Activated CD4-positive, alpha-beta memory T cell treated with anti-CD3 and anti-CD28 coated beads for 36 hours (primary cell): ENCODE data around the gene ARPC2. TPM values are rescaled to one million over a fixed set of nuclear protein-coding genes. Genes with fewer than 3 reads are reported as not detected.

ENCODE experiments used
- CTCF ChIA-PET: fragments of 350-600 bp; sonication (Branson Sonifier 250); formaldehyde crosslinking; loops from one replicate; lab custom pipeline; 2021; ENCODE audit warnings: antibody characterized with exemption, inconsistent platforms; lab: Charles Lee
- POLR2A ChIA-PET: fragments of 350-600 bp; sonication (Branson Sonifier 250); formaldehyde crosslinking; loops from one replicate; lab custom pipeline; 2021; ENCODE audit warnings: antibody characterized with exemption; lab: Charles Lee
- DNase-seq: peaks from one replicate; pipeline ENCODE4 v3.0.0-alpha.2; 2020
- H3K27ac Mint-ChIP-seq: one replicate; pipeline ENCODE4 v1.8.0; 2021; ENCODE audit warnings: mixed read lengths
- H3K27me3 Mint-ChIP-seq: one replicate; pipeline ENCODE4 v1.8.0; 2021; ENCODE audit warnings: mixed read lengths
- H3K36me3 Mint-ChIP-seq: one replicate; pipeline ENCODE4 v1.8.0; 2021; ENCODE audit warnings: mixed read lengths
- H3K4me1 Mint-ChIP-seq: one replicate; pipeline ENCODE4 v1.8.0; 2021; ENCODE audit warnings: low read depth, mixed read lengths
- H3K4me3 Mint-ChIP-seq: one replicate; pipeline ENCODE4 v1.8.0; 2021; ENCODE audit warnings: mild to moderate bottlenecking, mixed read lengths
- H3K9me3 Mint-ChIP-seq: one replicate; pipeline ENCODE4 v1.8.0; 2021; ENCODE audit warnings: mixed read lengths
- intact Hi-C: fragments of 100-400 bp; cut with micrococcal nuclease; formaldehyde crosslinking; loops from one replicate; pipeline ENCODE4 v1.15.1; 2023
- total RNA-seq, 2 experiments: library from RNA; stranded (reverse); gene quantifications; one replicate each; pipeline ENCODE4 v1.2.3, GENCODE V29; 2021

ARPC2 gene
- total RNA-seq, 2 experiments from 2014 or later: 564 to 570 TPM

DNA sequence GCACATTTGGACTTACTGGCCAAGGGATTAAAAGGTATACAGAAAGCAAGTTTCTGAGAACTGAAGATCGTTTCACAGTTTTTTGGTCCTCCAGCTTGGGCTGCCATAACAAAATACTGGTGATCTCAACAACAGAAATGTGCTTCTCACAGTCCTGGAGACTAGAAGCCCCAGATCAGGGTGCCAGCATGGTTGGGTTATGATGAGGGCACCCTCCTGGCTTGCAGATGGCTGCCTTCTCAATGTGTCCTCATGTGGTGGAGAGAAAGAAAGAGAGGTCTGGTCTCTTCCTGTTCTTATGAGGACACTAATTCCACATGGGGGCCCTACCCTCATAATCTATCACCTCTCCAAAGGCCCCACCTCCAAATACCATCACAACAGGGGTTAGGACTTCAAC lies 30.1 kb upstream of the ARPC2 start:
- Mint-ChIP-seq H3K9me3 (no peaks in the 10 kb centered on the region), H3K27ac (no peak overlapping the region), H3K4me3 (no peak overlapping the region), H3K4me1 (peaks cover 6% of the 10 kb centered on the region), H3K36me3 (no peaks in the 10 kb centered on the region), H3K27me3 (no peaks in the 10 kb centered on the region)
- CTCF ChIA-PET: interaction anchor here (0.6 to 2.8 kb wide), 8 partner anchors 19 to 85 kb away, joined by 3 to 11 read pairs (median 4); partner anchors contain the start of genes AAMP, GPBAR1 and PNKD
- POLR2A ChIA-PET: no interaction called here
- no peak for DNase-seq
- intact Hi-C loops: loop anchor here (1.0 kb wide), 3 partner anchors 42 to 83 kb away; partner anchors contain the start of genes AAMP and PNKD

DNA sequence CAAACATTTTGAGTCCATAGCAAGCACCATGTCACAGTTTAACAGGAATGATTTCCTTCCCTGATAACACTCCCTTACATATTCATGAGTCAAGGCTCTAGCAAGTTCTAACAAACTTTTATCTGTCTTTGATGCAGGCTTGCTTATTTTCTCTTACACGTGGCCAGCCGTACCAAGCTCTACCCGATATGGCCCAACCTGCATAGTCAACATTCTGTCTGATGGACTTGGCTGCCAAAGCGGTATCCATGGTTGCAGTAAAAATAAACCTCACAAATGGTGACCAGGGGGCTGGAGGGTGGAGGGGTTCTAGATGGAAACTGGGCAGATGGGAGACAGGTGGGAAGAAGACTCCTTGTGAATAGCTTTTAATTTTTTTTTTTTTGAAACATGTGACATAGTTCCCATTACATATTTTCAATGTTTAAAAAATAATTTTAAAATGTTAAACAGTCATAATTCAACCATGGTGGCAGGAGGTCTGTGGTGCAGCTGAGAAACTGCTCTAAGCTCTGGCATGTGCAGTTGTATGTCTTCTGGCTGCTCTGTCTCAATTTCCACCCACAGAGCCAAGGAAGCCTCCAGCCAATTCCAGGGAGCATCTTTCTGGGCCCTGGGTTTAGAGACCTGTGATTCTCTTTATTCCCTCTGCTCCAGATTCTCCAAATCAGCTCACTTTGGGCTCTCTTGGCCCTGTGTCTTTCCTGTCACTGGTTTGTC lies 29.5 kb upstream of the ARPC2 start:
- H3K4me1 Mint-ChIP-seq: peaks cover 6% of the 10 kb centered on the region
- H3K36me3 Mint-ChIP-seq: no peaks in the 10 kb centered on the region
- POLR2A ChIA-PET: interaction anchor here (1.6 kb wide), 1 partner anchor 70 kb away, joined by 11 read pairs; no protein-coding TSS in a partner anchor

DNA sequence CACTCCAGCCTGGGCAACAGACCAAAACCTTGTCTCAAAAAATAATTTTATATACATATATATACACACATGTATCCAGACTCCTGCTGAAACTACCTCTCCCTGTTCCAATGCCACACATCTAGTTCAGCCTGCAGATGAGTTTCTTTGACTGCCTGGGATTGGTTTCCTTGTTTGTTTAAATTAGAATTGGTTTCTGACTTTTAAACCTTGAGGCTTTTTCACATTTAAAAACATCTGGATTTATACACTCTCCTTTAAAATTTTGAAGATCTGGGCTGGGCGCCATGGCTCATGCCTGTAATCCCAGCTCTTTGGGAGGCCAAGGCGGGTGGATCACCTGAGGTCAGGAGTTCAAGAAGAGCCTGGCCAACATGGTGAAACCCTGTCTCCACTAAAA lies 28.5 kb upstream of the ARPC2 start:
- Mint-ChIP-seq H3K27ac (no peak overlapping the region), H3K27me3 (no peaks in the 10 kb centered on the region), H3K4me3 (no peak overlapping the region), H3K9me3 (no peaks in the 10 kb centered on the region), H3K4me1 (peaks cover 6% of the 10 kb centered on the region), H3K36me3 (no peaks in the 10 kb centered on the region)
- ChIA-PET CTCF (interaction anchor here (0.8 to 2.8 kb wide), 6 partner anchors 20 to 82 kb away, joined by 3 to 11 read pairs (median 4); partner anchors contain the start of genes AAMP, ARPC2 and PNKD), POLR2A (interaction anchor here (1.6 kb wide), 1 partner anchor 69 kb away, joined by 11 read pairs; no protein-coding TSS in a partner anchor)
- intact Hi-C loops: no loop called here
- DNase-seq: no peak

More for the DNA sequence above, 29.5 kb upstream of the ARPC2 start:
- H3K9me3 Mint-ChIP-seq: no peaks in the 10 kb centered on the region
- no peak overlapping the region for H3K4me3 Mint-ChIP-seq
- H3K27me3 Mint-ChIP-seq: no peaks in the 10 kb centered on the region
- H3K27ac Mint-ChIP-seq: no peak overlapping the region
- no peak for DNase-seq
- CTCF ChIA-PET: interaction anchor here (0.6 to 2.8 kb wide), 10 partner anchors 20 to 85 kb away, joined by 3 to 11 read pairs (median 4); partner anchors contain the start of genes AAMP, ARPC2 and PNKD
- intact Hi-C loops: no loop called here

DNA sequence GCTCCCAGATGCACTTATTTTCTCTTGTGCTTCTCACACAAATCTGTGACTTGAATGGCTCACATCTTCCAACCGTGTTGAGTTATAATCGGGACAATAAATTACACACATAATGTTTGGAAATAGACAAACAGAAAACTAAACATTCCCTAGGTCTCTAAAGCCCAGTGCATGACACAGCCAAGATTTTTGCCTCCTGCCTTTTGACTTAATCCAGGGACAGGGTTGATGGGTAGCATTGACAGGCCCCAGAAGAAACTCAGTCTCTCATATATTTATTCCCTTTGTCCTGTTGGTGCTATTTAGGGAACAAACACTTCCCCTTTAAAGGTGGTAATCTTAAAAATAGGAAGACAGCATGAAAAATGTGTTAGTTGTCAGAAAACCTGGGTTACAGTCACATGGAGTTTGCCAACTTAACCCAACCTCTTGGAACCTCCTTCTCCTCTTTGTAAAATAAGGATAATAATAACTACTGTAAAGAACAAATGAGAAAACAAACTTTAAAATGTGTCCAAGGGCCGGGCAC lies 24.0 kb upstream of the ARPC2 start:
- H3K36me3 Mint-ChIP-seq: no peaks in the 10 kb centered on the region
- POLR2A ChIA-PET: no interaction called here
- no peaks in the 10 kb centered on the region for H3K27me3 Mint-ChIP-seq
- CTCF ChIA-PET: no interaction called here
- H3K9me3 Mint-ChIP-seq: no peaks in the 10 kb centered on the region
- DNase-seq: no peak
- H3K4me1 Mint-ChIP-seq: no peaks in the 10 kb centered on the region
- intact Hi-C loops: no loop called here
- no peak overlapping the region for H3K4me3 Mint-ChIP-seq
- no peak overlapping the region for H3K27ac Mint-ChIP-seq

DNA sequence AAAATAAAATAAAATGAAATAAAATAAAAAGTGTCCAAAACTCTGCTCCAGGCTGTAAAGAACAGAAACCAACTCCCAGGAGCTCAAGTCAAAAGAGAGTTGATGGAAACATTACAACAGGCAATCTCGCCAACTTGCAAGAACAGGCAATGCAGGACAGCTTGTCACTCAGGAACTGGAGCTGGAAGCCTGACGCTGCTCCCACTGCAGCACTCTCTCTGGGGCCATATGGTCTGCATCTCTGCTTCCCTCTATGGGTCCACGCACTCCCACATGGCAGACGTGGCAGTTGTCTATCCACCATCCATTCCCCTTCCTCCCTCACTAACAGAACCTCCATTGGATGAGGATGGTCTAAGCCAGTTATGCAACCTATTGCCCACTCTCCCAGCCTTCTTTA lies 23.3 kb upstream of the ARPC2 start:
- H3K36me3 Mint-ChIP-seq: no peaks in the 10 kb centered on the region
- H3K4me1 Mint-ChIP-seq: no peaks in the 10 kb centered on the region
- no peak overlapping the region for H3K4me3 Mint-ChIP-seq
- no peak for DNase-seq
- H3K9me3 Mint-ChIP-seq: no peaks in the 10 kb centered on the region
- no peaks in the 10 kb centered on the region for H3K27me3 Mint-ChIP-seq
- ChIA-PET CTCF (no interaction called here), POLR2A (no interaction called here)
- intact Hi-C loops: no loop called here
- no peak overlapping the region for H3K27ac Mint-ChIP-seq

DNA sequence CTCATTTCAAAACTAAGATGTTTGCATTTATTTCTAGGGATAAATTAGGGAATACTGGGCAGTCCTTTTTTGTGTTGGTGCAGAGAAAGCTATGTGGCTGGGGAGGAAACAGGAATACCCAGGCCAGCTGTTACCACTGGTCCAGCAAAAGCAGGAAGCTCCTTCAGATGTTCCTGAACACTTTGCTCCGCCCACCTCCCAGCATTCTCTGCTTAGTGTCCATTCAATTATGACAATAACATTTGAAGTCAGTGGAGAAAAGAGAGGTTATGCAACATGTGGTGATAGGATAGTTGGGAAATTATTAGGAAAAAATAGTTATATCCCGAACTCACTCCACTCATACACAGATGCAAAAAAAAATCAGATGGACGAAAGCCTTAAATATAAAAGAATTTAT lies 22.1 kb upstream of the ARPC2 start:
- peaks cover 2% of the 10 kb centered on the region for H3K27me3 Mint-ChIP-seq
- intact Hi-C loops: no loop called here
- no peaks in the 10 kb centered on the region for H3K4me1 Mint-ChIP-seq
- ChIA-PET CTCF (interaction anchor here (1.3 kb wide), 1 partner anchor 62 kb away, joined by 3 read pairs; no protein-coding TSS in a partner anchor), POLR2A (no interaction called here)
- H3K9me3 Mint-ChIP-seq: no peaks in the 10 kb centered on the region
- no peak overlapping the region for H3K4me3 Mint-ChIP-seq
- no peak for DNase-seq
- H3K27ac Mint-ChIP-seq: no peak overlapping the region
- no peaks in the 10 kb centered on the region for H3K36me3 Mint-ChIP-seq

DNA sequence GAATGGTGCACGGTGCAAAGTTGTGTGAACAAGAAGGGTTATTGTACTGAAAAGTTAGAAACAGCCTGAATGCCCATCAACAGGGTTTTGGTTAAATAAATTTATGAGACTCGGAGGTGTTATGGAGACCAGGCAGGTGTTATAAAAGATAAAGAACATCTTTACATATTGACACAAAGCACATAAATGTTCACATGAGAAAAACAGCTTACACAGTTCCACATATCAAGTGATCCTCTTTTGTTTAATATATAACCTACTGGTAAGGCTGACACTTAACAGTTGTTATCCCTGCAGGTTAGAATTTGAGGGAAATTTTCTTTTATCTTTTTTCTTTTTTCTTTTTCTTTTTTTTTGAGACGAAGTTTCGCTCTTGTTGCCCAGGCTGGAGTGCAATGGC lies 20.0 kb upstream of the ARPC2 start:
- no peak overlapping the region for H3K27ac Mint-ChIP-seq
- H3K4me1 Mint-ChIP-seq: no peaks in the 10 kb centered on the region
- no peaks in the 10 kb centered on the region for H3K9me3 Mint-ChIP-seq
- H3K36me3 Mint-ChIP-seq: no peaks in the 10 kb centered on the region
- intact Hi-C loops: no loop called here
- ChIA-PET POLR2A (no interaction called here), CTCF (interaction anchor here (1.6 kb wide), 1 partner anchor 33 kb away, joined by 3 read pairs; no protein-coding TSS in a partner anchor)
- H3K4me3 Mint-ChIP-seq: no peak overlapping the region
- no peak for DNase-seq
- peaks cover 2% of the 10 kb centered on the region for H3K27me3 Mint-ChIP-seq

DNA sequence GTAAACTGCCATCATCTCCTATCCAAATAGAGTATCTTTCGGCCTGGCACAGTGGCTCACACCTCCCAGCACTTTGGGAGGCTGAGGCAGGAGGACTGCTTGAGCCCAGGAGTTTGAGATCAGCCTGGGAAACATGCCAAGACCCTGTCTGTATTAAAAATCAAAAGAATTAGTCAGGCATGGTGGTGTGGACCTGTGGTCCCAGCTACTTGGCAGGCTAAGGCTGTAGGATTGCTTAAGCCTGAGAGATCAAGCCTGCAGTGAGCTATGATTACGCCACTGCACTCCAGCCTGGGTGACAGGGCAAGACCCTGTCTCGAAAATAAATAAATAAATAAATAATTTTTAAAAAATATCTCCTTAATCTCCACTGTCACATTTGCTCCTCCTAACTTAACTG lies 14.7 kb upstream of the ARPC2 start:
- POLR2A ChIA-PET: no interaction called here
- H3K4me3 Mint-ChIP-seq: no peak overlapping the region

DNA sequence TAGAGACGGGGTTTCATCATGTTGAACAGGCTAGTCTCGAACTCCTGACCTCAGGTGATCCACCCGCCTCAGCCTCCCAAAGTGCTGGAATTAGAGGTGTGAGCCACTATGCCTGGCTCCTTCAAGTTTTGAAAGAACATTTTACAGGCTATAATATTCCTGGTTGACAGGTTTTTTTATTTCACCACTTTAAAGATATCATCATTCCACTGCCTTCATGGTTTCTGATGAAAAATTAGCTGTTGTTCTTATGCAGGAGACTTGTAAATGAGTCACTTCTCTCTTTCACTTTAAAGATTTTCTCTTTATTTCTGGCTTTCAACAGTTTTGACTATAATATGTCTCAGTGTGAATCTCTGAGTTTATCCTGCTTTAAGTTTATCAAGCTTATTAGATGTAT lies 7.9 kb upstream of the ARPC2 start:
- ChIA-PET CTCF (interaction anchor here (0.7 to 1.0 kb wide), 2 partner anchors 24 to 82 kb away, joined by 3 to 4 read pairs; no protein-coding TSS in a partner anchor), POLR2A (no interaction called here)
- Mint-ChIP-seq H3K27ac (no peak overlapping the region), H3K36me3 (peaks cover 7% of the 10 kb centered on the region), H3K9me3 (peaks cover 14% of the 10 kb centered on the region), H3K4me1 (peaks cover 6% of the 10 kb centered on the region), H3K4me3 (no peak overlapping the region), H3K27me3 (no peaks in the 10 kb centered on the region)
- no peak for DNase-seq
- intact Hi-C loops: no loop called here

More for the DNA sequence above, 14.7 kb upstream of the ARPC2 start:
- H3K9me3 Mint-ChIP-seq: no peaks in the 10 kb centered on the region
- no peaks in the 10 kb centered on the region for H3K36me3 Mint-ChIP-seq
- peaks cover 2% of the 10 kb centered on the region for H3K27me3 Mint-ChIP-seq
- H3K27ac Mint-ChIP-seq: no peak overlapping the region
- no peaks in the 10 kb centered on the region for H3K4me1 Mint-ChIP-seq
- intact Hi-C loops: no loop called here
- CTCF ChIA-PET: interaction anchor here (0.6 kb wide), 1 partner anchor 57 kb away, joined by 5 read pairs; no protein-coding TSS in a partner anchor
- DNase-seq: no peak

DNA sequence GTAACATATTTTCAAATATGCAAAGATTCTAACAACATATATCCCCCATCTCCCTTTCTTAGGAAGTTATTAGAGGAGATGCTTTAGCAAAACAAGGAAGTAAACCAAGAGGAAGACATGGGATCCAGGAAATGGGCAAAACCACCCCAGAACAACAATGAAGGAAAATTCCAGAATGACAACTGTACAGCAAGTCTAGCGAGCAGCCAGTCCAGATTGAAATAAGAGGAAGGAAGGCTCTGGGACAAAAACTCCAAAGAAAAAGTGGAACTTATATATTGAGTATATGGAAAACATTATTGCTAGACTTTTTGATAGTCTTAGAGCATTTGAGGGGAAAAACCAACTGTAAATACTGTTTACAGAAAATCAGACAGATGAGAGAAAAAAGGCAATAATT lies 2.9 kb upstream of the ARPC2 start:
- no peak overlapping the region for H3K4me3 Mint-ChIP-seq
- peaks cover 9% of the 10 kb centered on the region for H3K9me3 Mint-ChIP-seq
- peaks cover 17% of the 10 kb centered on the region for H3K4me1 Mint-ChIP-seq
- no peak for DNase-seq
- no peak overlapping the region for H3K27ac Mint-ChIP-seq
- CTCF ChIA-PET: no interaction called here
- H3K27me3 Mint-ChIP-seq: no peaks in the 10 kb centered on the region
- POLR2A ChIA-PET: no interaction called here
- intact Hi-C loops: no loop called here
- peaks cover 27% of the 10 kb centered on the region for H3K36me3 Mint-ChIP-seq

DNA sequence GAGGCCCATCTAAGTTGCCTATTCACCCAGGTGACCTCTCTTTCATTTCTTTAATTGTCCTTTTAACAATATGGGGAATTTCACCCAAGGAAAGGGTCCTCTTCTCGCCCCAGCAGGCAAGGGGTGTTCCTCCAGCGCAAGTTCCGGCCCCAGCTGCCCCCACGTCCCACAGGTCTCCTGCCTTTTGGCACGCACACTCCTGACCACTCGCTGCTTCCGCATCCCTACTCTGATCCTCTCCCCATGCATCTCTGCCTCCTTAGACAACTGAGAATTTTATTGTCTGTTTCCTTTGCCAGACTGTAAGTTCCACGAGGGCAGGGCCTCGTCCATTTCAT lies 684 bp upstream of the ARPC2 start:
- H3K27ac Mint-ChIP-seq: peak overlapping the region; percentile 91
- intact Hi-C loops: loop anchor here (5.0 kb wide), 1 partner anchor 681 kb away; no protein-coding TSS in a partner anchor
- peaks cover 29% of the 10 kb centered on the region for H3K4me1 Mint-ChIP-seq
- no peaks in the 10 kb centered on the region for H3K27me3 Mint-ChIP-seq
- POLR2A ChIA-PET: interaction anchor here (0.6 to 1.5 kb wide), 8 partner anchors 10 to 70 kb away, joined by 3 to 6 read pairs (median 4); partner anchors contain the start of genes AAMP and PNKD
- CTCF ChIA-PET: interaction anchor here (0.7 to 1.7 kb wide), 7 partner anchors 10 to 113 kb away, joined by 3 to 8 read pairs (median 4); no protein-coding TSS in a partner anchor
- DNase-seq: no peak
- peak overlapping the region; percentile 83 for H3K4me3 Mint-ChIP-seq
- no peaks in the 10 kb centered on the region for H3K9me3 Mint-ChIP-seq
- H3K36me3 Mint-ChIP-seq: peaks cover 38% of the 10 kb centered on the region
